ENCODE results near the gene GYPC.
"Not testable (repeated sequence)": the region's sequence is repeated elsewhere in the genome, so short reads cannot be mapped to it uniquely, and the experiment has no call there.

GYPC gene

DNA sequence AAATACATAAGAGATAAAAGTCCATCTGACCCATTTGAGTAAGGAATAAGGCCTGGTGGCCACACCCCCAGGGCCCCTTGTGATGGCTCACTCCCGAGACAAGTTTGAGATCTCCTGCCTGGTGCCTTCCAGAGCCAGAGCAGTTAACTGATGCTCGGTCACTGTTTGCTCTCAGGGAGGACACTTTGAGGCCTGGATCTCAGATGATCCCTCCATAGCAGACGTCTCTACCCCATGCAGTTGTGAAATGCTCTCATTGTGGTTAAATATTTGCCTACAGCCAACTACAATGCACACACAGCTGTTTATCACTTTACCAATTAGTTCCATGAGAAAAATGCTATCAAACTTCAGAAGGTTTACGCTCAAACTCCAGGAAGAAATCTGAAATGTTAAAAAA lies 12.3 kb downstream of the GYPC start:
- no peak for DNase-seq (ENCODE audit: low read depth in 2 of 2)

DNA sequence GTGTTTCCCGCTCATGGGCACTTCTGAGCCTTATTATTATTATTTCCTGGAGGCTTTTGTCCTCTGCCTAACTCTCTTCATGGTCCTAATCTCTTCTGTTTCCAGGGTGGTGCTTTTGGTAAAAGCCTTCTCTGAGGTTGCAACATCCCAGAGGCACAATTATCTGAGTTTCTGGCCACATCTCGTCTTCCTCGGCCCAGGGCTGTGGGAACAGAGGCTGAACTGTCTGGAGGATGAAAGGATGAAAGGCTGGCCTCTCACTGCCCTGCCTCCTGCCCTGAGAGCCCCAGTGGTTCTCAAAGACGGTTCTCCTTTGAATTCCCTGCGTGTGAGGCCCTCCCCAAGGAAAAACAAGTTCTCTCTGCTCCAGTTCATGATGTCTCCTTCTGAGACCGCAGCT lies 13.8 kb downstream of the GYPC start:
- DNase-seq (ENCODE audit: low read depth in 2 of 2): no peak

DNA sequence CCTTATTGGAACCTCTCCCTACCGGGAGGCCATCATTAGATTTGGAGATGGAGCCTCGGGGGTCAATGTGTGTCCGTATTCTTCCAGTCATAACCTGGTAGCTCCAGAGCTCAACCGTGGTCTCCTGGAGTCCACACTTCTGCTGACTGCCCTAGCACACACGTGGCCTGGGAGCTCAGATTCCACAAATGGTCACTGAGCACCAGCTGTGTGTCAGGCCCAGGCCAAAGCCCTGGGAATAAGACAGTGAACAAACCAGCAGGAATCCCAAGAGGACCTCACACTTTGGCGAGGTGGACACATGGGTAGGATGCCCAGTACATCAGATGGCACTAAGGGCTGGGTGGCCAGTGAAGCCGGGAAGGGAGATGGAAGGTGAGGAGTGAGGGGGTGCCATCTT lies 15.5 kb downstream of the GYPC start:
- no peak for DNase-seq (ENCODE audit: low read depth in 2 of 2)

DNA sequence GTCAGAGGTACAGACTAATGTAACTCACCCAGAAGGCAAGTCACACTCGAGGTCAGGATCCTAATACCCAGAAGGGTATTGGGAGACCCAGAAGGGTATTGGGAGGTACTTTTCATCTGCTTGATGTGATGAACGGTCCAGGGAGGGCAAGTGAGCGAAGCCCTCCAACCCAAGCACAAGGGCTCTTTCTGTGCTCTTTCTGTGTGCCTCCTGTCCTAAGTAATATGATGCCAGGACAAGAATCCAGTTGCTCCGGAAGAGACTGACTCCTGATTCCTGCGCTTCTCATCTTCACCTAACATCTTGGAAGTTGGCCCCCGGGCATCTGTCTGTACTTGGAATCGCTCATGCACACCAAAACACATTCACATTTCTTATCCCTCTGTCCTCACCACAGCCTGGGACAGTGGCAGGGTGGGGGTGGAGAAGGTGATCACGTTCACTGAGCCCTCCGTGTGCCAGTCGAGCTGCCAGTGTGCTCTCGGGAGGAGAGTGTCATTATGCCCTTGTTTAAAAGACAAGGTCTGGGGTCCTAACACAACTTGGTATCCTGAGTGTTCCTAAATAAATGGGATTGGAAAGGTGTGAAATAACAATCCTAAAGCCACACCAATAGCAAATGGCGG lies 17.1 kb downstream of the GYPC start:
- DNase-seq (ENCODE audit: low read depth in 2 of 2): no peak

DNA sequence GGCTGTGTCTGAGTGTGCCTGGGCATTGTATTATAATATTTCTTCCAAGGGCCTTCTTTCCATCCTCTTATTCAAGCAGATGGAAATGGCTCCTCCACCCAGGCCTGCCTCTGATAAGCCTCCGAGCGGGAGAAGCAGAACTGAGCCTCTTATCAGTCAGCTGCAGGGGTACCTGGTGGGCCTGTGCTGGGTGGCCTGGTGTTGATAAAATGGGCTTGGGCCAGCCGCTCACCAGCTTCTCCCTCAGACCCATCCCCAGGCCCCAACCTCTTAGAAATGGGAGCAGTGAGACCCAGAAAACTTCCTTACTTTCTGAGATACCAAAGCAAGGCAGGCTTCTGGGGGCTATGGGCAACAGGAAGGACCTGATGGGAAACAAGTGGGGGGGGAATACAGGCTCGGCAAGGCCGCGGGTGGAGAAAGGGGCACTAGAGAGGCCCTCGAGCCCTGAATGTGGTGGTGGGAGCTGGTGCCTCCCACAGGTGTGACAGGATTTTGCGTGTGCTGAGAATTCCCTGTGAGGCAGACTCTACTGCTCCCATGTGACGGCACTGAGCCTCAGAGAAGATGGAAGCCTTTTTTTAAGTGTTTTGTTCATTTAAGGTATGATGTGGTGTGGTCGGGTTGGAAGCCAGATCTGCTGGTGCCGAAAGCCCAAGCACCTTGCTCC lies 18.3 kb downstream of the GYPC start:
- DNase-seq (ENCODE audit: low read depth in 2 of 2): no peak

DNA sequence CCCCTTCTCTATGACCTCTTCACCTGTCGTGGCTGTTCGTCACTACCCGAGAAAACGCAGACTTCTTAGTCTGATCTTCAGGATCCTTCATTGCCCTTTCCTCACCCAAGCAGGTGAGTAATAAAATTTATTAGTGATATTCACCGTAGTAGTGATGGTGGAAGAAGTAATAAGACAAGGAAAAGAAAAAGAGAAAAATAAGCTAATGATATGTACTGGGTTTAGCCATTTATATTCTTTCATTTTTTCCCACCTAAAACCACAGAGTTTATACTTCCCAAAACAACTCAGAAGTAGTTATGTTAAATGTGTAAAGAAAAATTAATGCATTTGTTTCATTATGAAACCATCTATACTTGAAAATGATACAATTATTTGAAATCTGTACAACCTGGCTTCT lies 19.7 kb downstream of the GYPC start:
- DNase-seq (ENCODE audit: low read depth in 2 of 2): no peak

DNA sequence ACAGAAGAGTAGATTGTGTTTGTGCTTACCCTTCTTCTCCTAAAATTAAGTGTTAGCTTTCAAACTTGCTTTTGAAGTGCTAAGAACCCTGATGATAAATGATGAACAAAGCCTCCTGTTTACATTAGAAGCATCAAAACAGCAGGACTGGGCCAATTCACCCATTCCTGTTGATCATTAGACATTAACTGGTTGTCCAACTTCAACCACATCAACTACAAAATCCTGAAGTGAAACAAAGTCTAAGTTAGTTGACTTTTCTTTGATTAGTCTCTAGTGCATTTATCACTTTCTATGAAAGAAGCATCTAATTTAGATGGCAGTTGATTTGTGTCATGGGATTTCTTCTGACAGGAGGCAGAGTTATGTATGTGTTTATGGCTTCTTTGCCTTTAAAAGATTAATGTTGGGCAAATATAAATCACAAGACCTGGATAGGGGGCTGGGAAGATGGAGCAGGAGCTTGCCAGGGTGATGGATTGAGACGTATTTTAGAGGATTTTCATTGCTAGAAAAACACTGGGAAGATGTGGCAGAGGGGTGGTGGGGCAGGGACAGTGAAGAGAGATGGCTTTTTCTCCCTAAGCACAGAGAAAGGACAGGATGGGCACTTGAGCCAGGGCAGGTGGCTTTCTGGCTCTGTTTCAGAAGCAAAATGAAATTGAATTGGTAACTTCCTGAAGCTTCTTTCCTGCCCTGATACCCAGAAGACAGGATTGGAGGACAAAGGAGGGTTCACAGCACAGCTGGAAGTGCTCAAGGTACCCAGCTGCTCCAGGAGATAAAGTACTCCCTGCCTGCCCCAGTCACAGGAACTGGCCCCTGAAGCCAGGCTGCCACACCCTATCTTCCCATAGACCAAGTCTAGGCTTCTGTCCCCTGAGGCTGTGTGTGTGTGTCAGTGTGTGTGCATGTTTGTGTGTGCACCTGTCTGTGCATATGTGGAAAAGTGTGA lies 20.5 kb downstream of the GYPC start:
- DNase-seq (ENCODE audit: low read depth in 2 of 2): no peak

DNA sequence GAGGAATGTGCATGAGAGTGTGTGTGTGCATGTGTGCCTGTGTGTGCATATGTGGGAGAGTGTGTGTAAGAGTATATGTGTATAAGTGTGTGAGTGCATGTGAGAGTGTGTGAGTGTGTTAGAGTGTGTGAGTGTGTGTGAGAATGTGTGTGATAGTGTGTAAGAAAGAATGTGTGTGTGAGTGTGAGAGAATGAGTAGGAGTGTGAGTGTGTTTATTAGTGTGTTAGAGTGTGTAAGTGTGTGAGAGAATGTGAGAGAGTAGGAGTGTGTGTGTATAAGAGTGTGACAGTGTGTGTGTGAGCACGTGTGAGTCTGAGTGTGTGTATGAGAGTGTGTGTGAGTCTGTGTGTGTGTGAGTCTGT lies 21.2 kb downstream of the GYPC start:
- no peak for DNase-seq (ENCODE audit: low read depth in 2 of 2)

DNA sequence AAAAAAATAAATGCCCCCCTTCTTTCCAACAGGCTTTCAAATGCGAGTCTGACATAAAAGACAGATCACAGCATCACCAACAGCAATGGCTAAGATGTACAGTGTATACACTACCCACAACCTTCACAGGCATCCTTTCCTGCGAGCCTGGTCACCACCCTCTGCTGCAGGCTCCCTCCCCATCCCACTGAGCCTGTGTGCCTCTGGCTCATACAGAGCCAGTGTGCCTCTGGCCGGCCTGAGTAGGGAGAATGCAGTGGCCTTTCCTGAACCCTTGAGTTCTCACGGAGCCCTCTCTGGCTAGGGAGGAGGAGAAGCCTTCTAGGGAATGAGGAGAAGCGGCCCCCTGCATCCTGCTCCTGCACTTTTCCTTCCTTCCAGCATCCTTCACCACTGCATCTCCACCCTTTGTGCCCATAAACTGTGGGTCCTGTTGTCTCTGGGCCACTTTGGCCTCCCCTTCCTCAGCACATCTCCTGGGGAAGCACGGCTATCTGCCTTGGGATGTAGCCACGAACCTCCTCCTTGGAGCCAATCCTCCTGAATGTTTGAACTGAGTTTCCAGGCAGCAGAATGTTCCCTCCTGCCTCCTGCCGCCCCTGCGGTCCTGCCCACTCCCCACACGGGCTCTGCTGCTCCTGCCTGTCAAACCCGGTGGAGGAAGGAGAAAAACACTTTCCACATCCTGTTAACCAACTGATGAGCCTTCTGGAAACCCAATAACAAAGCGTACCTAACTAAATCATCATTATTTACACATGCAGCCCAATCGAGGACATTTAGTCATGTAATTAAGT lies 22.5 kb downstream of the GYPC start:
- DNase-seq (ENCODE audit: low read depth in 2 of 2): no peak

DNA sequence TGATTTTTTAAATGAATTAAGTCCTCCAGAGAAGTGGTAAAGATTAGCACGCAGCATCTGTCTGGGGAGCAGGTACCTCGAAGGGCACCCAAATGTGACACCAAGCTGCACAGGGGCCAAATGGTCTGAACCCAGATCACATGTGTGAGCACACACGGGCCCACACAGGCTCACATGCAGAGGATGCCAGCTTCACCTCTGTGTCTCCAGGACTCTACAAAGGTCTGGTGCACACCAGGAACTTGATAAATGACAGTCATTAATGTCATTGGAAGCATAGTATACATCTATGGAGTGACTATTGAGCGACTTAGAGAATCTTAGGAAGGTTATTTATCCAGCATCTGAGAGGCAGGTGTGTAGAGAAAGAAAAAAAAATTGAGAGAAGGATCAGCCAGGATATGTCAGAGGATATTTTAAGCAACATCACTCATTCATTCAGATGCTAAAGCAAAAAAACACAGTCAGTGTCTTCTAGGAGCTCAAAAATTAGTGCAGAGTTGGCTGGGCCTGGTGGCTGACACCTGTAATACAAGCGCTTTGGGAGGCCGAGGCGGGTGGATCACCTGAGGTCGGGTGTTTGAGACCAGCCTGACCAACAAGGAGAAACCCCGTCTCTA lies 23.2 kb downstream of the GYPC start:
- no peak for DNase-seq (ENCODE audit: low read depth in 2 of 2)

DNA sequence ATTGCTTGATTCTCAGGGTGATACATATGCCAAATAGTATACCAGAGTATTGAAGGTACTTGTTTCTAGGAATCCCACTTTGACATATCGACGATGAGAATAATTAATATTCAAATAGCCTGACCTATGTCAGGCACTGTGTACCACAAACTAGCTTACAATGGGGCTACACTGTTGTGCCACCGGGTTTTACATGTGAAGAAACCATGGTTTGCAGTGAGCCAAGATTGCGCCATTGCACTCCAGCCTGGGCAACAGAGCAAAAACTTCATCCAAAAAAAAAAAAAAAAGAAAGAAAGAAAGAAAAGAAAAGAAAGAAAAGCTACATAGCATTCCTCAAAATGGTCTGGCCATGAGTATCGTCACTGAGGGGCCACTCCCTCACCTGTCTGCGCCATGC lies 25.5 kb downstream of the GYPC start:
- DNase-seq (ENCODE audit: low read depth in 2 of 2): no peak

DNA sequence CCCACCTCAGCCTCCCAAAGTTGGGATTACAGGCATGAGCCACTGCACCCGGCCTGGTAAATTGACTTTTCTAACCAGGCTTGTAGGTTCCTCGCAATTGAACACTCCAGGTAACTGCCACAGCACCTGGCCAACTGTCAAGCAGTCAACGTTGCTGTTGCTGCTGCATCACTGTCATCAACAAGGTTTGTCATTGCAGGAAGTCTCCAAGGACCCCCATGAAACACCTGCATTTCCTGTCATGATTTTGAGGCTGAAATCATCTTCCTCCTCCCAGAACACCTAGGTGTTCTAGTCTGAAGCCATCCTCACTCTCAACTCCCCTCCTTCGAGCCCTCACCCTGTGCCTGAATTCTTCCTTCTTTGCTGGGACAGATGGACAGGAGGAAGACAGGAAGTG lies 29.7 kb downstream of the GYPC start:
- no peak for DNase-seq (ENCODE audit: low read depth in 2 of 2)

DNA sequence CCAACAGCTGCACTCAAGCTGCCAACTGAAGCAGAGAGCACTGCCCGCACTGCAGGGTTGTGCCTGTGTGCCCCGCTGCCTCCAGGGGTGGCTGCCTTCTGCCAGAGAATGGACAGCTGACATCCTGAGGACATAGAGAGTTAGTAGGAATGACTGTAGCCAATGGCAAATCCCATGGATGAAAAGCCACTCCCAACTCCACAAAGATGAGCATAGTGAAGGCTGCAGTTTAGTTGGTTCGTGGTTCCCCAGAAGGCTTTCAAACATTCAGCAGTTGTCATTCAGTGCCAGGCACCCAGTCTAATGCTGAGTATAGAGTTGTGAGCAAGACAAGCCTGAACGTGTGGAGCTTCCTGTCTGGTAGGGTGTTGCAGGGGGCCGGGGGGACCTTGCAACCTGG lies 30.3 kb downstream of the GYPC start:
- DNase-seq (ENCODE audit: low read depth in 2 of 2): no peak

DNA sequence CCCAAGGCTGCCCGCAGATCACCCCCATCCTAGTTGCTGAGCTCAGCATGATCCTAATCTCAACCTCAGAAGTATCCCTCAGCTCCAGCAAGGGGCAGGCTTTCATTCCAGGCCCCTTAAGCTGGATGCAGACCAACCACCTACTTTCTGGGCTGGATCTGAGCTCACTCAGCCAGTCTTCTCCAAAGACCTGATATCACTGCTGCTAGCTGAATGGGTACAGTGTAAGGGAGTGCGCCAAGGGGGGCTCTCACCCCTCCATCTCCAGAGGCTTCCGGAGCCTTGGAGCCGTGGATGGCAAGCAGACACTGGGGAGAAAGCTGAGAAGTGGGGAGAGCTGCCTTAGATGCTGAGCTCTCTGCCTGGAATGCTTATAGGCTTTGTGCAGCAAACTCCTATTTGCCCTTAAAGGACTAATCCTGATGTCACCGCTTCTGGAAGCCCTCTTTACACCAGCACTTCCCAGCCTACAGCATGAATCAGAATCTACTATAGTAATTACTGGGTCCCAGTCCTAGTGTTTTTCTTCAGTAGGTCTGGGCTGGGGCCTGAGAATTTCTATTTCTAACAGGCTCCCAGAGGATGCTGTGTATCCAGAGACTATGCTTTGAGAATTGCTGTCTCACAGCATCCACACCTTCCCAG lies 31.0 kb downstream of the GYPC start:
- DNase-seq (ENCODE audit: low read depth in 2 of 2): no peak

DNA sequence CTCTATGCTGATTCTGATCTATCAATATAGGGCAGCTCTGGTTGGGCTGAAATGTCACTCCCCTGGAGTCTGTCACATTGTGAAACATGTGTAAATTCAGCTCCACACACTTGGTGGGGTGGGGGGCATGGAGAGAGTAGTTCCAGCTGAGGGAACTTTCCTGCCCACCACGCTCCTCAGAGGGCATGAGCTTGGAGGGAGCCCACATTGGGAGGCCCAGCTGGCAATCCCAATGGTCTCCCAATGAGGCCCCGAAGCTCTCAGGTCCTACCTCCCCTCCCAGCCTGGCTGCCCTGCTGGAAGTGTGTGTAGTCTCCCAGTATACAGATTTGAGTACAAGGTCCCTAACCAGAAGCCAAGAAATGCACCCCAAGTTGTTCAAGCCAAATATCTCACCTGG lies 31.5 kb downstream of the GYPC start:
- no peak for DNase-seq (ENCODE audit: low read depth in 2 of 2)

DNA sequence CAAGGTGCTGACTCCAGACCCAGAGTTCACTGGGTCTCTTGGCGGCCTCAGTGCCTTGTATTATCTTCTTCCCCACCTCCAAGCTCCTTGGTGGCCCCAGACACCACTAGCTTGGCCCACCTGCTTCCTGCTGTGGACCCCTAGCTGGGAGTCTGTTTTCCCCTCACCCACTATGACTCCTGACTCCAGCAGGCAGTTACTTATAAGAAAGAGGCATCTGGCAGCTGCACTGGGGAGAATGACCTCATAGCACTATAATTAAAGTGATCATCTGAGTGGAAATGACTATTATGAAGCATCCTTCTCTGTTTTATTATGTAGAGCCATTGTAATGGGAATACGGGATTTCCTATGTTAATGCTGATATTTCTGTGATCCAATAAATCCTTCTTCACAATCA lies 32.6 kb downstream of the GYPC start:
- DNase-seq (ENCODE audit: low read depth in 2 of 2): not testable (repeated sequence)

DNA sequence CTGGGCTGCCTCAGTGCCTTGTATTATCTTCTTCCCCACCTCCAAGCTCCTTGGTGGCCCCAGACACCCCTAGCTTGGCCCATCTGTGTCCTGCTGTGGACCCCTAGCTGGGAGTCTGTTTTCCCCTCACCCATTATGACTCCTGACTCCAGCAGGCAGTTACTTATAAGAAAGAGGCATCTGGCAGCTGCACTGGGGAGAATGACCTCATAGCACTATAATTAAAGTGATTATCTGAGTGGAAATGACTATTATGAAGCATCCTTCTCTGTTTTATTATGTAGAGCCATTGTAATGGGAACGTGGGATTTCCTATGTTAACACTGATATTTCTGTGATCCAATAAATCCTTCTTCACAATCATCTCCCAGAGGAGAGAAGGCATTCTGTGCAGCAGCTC lies 36.3 kb downstream of the GYPC start:
- not testable (repeated sequence) for DNase-seq (ENCODE audit: low read depth in 2 of 2)

DNA sequence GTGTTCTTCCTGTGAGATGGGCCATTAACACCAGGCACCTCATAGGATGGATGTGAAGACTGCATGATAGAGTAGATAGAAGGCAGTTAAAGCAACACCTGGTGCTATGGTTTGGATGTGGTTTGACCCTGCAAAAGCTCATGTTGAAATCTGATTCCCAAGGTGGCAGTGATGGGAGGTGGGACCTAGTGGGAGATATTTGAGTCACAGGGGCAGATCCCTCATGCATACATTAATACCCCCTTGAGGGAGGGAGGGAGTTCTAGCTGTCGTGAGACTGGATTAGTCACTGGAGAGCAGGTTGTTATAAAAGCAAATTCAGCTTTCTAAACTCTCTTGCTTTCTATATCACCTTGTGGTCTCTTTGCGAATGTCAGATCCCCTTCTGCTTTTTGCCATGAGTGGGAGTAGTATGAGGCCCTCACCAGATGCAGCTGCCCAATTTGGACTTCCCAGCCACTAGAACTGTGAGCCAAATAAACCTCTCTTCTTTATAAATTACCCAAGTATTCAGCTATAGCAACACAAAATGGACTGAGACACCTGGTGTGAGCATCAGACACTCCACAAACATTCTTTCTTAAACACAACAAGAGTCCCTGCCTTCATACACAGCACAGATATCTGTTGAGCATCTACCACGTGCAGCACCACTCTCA lies 37.1 kb downstream of the GYPC start:
- not testable (repeated sequence) for DNase-seq (ENCODE audit: low read depth in 2 of 2)

DNA sequence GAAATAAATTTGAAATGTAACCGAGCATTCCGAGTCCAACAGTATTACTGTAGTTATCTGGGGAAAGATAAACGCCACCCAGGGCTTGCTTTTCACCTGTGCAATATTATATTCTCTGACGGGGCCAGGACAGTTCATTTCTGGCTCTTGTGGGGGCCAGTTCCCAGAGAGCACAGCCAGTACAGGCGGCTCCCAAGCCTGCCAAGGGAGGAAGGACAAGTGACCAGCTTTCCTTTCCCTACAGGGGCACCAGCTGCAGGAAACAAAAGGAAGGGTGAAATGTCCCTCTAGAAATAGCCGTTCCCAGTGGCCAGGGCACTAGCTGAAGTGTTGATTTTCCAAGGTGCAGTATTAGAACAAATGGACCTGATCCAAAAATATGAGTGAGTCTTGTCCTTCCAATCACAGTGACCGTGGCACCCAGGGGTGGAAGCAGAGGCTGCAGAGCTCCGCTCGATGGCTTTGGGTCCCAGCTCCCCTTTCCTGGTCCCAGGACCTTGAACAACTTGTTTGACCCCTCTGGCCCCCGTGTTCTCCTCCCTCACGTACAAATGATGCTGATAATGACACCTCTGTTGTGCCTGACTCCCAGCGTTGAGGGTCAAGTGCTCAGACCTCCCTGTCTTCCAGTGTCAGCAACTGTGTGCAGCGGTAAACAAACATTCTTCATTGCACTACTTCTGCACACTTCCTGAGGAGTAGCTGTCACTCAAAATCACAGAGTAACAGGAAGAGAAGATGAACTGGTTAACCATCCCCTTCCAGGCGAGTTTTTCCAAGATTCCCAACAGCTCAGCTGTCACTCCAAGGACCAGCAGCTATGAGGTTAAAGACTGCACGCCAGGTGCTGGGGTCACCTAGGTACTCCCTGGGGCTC lies 40.9 kb downstream of the GYPC start:
- no peak for DNase-seq (ENCODE audit: low read depth in 2 of 2)

DNA sequence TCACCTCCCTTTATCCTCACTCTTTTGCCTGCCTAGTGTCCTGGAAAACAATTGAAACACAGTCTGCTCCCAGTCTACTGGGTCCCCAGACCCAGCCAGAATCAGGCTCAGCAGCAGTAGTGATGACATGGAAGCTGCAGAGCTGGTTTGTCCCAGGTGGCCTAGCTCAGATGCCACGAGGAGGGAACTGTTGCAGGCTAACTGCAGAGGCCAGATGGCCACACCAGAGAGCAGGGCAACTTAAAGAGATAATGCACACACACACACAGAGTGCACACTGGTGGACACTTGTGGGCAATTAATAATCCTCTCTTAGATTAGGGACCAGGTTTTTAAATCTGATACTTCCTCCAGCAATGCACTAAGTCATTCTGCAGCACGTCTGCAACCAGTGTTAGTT lies 42.4 kb downstream of the GYPC start:
- no peak for DNase-seq (ENCODE audit: low read depth in 2 of 2)
